GM12865 (cell line): ENCODE measurements around the gene GPR157.

Experiments used
- DNase-seq: peaks from one replicate; pipeline ENCODE4 v3.0.0; 2010; ENCODE audit warnings: low read depth
- H3K4me3 ChIP-seq: 2 replicates; pipeline ENCODE4 v1.5.1; 2011; ENCODE audit warnings: mild to moderate bottlenecking, low read depth, low read length, control low read depth
- TF ChIP-seq, protein P1 (sequence below): IDR thresholded peaks from 2 replicates; pipeline ENCODE4 v1.5.1; 2011; ENCODE audit warnings: low read length, control low read depth, low read depth, inconsistent platforms; ENCODE audit not compliant: insufficient read depth; ENCODE audit errors: missing control alignments

The GPR157 gene

DNA sequence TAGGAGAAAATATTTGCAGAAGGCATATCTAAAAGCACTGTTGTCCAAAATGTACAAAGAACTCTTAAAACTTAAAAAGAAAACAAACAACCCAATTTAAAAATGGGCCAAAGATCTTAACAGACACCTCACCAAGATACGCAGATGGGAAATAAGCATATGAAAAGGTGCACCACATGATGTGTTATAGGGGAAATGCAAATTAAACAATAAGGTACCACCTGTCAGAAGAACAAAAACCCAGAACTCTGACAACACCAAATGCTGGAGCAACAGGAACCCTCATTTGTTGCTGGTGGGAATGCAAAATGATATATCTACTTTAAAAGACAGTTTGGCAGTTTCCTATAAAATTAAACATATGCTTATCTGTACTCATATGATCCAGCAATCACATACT, 77.5 kb downstream of the GPR157 start:
- TF ChIP-seq, protein P1, sequence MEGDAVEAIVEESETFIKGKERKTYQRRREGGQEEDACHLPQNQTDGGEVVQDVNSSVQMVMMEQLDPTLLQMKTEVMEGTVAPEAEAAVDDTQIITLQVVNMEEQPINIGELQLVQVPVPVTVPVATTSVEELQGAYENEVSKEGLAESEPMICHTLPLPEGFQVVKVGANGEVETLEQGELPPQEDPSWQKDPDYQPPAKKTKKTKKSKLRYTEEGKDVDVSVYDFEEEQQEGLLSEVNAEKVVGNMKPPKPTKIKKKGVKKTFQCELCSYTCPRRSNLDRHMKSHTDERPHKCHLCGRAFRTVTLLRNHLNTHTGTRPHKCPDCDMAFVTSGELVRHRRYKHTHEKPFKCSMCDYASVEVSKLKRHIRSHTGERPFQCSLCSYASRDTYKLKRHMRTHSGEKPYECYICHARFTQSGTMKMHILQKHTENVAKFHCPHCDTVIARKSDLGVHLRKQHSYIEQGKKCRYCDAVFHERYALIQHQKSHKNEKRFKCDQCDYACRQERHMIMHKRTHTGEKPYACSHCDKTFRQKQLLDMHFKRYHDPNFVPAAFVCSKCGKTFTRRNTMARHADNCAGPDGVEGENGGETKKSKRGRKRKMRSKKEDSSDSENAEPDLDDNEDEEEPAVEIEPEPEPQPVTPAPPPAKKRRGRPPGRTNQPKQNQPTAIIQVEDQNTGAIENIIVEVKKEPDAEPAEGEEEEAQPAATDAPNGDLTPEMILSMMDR = no peak
- DNase-seq = no peak
- no peak overlapping the region for H3K4me3 ChIP-seq

- H3K4me3 ChIP-seq = no peak overlapping the region
- no peak for DNase-seq
- TF ChIP-seq, protein P1 = no peak
Measured at GRCh38 chr1:9050803-9051202, 78.1 kb downstream of the GPR157 start.
